ENCODE measurements around the gene FIGNL2. TPM values are rescaled to one million over a fixed set of nuclear protein-coding genes. Genes with fewer than 3 reads are reported as not detected.

FIGNL2 gene
- polyA plus RNA-seq, 2 of the 4 experiments (the other 2 are of a cell fraction): 0.26 to 0.46 TPM

DNA sequence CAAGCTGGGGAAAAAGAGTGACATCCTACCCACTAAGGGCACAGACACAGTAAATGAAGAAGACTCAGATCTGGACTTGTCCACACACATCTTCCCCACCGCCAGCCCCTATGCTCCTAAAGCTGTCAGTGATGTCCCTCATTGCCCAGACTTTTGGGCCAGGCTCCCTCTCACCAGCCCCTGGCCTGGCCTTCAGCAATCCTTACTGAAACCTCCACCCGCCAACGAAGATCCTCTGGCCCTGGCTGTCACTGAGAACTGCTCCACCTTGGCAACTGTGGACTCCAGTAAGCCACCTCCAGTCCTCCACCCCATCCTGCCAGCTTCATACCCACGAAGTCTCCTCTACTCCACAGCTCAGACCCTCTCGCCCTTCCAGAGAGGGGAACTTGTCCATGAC is 23.3 kb downstream of the FIGNL2 start:
- FAIRE-seq: no peak
- CTCF ChIA-PET: interaction anchor here (0.5 to 5.0 kb wide), 16 partner anchors 7 to 1323 kb away, joined by 3 to 92 read pairs (median 6); no protein-coding TSS in a partner anchor
- no peak for TF ChIP-seq CHD4 (IDR thresholded peaks at IDR 0.05; ENCODE audit: borderline replicate concordance)
- no peak for TF ChIP-seq POLR2A (IDR thresholded peaks at IDR 0.05; ENCODE audit: low read length)

GRCh38 chr12:51823875-51824565 is 24.5 kb downstream of the FIGNL2 start:
- ATAC-seq (peak; percentile 30 to 67; a peak in 3 of 6 replicates), FAIRE-seq (peak; percentile 98), DNase-seq (ENCODE audit: low read depth in 1 of 2, low spot score in 1 of 2) (peak; percentile 70 to 85)
- no peaks in the 10 kb centered on the region for H3K9me3 ChIP-seq
- no peak overlapping the region for H3K4me2 ChIP-seq
- TF ChIP-seq CEBPB (IDR thresholded peaks at IDR 0.05) (no peak), ESRRA (IDR thresholded peaks at IDR 0.05; ENCODE audit: borderline replicate concordance, low read length) (no peak), JUN (IDR thresholded peaks at IDR 0.05) (no peak), KDM5A (IDR thresholded peaks at IDR 0.05) (no peak), SMC3 (IDR thresholded peaks at IDR 0.05) (peak; percentile 56), HOXB5 (CRISPR knock-in tag; IDR thresholded peaks at IDR 0.05) (no peak), USF2 (IDR thresholded peaks at IDR 0.05) (no peak), FOSB (CRISPR knock-in tag; IDR thresholded peaks at IDR 0.05) (no peak), CHD2 (IDR thresholded peaks at IDR 0.05; ENCODE audit: low read length, partially characterized antibody) (no peak), ZFP36 (IDR thresholded peaks at IDR 0.05; ENCODE audit: borderline replicate concordance, partially characterized antibody) (no peak), GATA3 (IDR thresholded peaks at IDR 0.05; ENCODE audit: borderline replicate concordance) (no peak), ATOH8 (CRISPR knock-in tag; IDR thresholded peaks at IDR 0.05; ENCODE audit: low read depth) (no peak), RAD21 (conservative IDR thresholded peaks at IDR 0.05 in 1 of 2, IDR thresholded peaks at IDR 0.05 in 1 of 2) (peak; percentile 71 to 85), RARB (CRISPR knock-in tag; IDR thresholded peaks at IDR 0.05) (no peak)
- TF ChIP-seq, protein P1, sequence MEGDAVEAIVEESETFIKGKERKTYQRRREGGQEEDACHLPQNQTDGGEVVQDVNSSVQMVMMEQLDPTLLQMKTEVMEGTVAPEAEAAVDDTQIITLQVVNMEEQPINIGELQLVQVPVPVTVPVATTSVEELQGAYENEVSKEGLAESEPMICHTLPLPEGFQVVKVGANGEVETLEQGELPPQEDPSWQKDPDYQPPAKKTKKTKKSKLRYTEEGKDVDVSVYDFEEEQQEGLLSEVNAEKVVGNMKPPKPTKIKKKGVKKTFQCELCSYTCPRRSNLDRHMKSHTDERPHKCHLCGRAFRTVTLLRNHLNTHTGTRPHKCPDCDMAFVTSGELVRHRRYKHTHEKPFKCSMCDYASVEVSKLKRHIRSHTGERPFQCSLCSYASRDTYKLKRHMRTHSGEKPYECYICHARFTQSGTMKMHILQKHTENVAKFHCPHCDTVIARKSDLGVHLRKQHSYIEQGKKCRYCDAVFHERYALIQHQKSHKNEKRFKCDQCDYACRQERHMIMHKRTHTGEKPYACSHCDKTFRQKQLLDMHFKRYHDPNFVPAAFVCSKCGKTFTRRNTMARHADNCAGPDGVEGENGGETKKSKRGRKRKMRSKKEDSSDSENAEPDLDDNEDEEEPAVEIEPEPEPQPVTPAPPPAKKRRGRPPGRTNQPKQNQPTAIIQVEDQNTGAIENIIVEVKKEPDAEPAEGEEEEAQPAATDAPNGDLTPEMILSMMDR (IDR thresholded peaks at IDR 0.05): peak; percentile 73
- H3K27ac ChIP-seq: no peak overlapping the region
- 4% methylated on average over 6 of the region's 6 CpGs for WGBS (ENCODE audit: missing lambda C conversion rate)
- ChIA-PET CTCF (interaction anchor here (0.6 to 5.0 kb wide), 54 partner anchors 8 to 472 kb away, joined by 3 to 92 read pairs (median 4); partner anchors contain the start of gene SLC4A8), POLR2A (interaction anchor here (0.9 to 2.4 kb wide), 5 partner anchors 10 to 606 kb away, joined by 3 to 11 read pairs (median 5); partner anchors contain the start of gene POU6F1)
- H3K4me1 ChIP-seq: peaks cover 24% of the 10 kb centered on the region
- no peak overlapping the region for H3K4me3 ChIP-seq

More for the DNA sequence above, 23.3 kb downstream of the FIGNL2 start:
- WGBS (ENCODE audit: missing lambda C conversion rate): 67% methylated on average over 5 of the region's 5 CpGs
- POLR2A ChIA-PET: interaction anchor here (0.9 kb wide), 1 partner anchor 12 kb away, joined by 3 read pairs; no protein-coding TSS in a partner anchor
- no peaks in the 10 kb centered on the region for H3K9me3 ChIP-seq
- no peak overlapping the region for H3K4me3 ChIP-seq
- ATAC-seq: no peak
- H3K27ac ChIP-seq: no peak overlapping the region
- H3K4me1 ChIP-seq: peaks cover 14% of the 10 kb centered on the region
- H3K4me2 ChIP-seq: no peak overlapping the region
- no peak for DNase-seq (ENCODE audit: low read depth in 1 of 2, low spot score in 1 of 2)

- CTCF ChIA-PET: interaction anchor here (1.2 to 5.0 kb wide), 20 partner anchors 9 to 408 kb away, joined by 3 to 92 read pairs (median 6); partner anchors contain the start of gene SLC4A8
- TF ChIP-seq ESRRA (IDR thresholded peaks at IDR 0.05; ENCODE audit: borderline replicate concordance, low read length): no peak
- no peak for TF ChIP-seq E2F6 (IDR thresholded peaks at IDR 0.05; ENCODE audit: borderline replicate concordance, low read depth)
- no peak for TF ChIP-seq SMC3 (IDR thresholded peaks at IDR 0.05)
- no peak for TF ChIP-seq TP53 (CRISPR knock-in tag; IDR thresholded peaks at IDR 0.05)
- no peak for TF ChIP-seq RAD21 (conservative IDR thresholded peaks at IDR 0.05 in 1 of 2, IDR thresholded peaks at IDR 0.05 in 1 of 2)
These were observed 25.6 kb downstream of the FIGNL2 start for GRCh38 chr12:51822956-51823355.

More at GRCh38 chr12:51822956-51823355, 25.6 kb downstream of the FIGNL2 start:
- no peak overlapping the region; the same call in 2 of the 3 replicates for H3K4me2 ChIP-seq
- 93% methylated on average over 4 of the region's 4 CpGs for WGBS (ENCODE audit: missing lambda C conversion rate)
- H3K4me3 ChIP-seq: no peak overlapping the region
- H3K4me1 ChIP-seq: peaks cover 33% of the 10 kb centered on the region
- POLR2A ChIA-PET: interaction anchor here (1.9 to 2.4 kb wide), 3 partner anchors 9 to 401 kb away, joined by 5 to 11 read pairs (median 8); a partner anchor contains a TSS
- H3K9me3 ChIP-seq: no peaks in the 10 kb centered on the region
- DNase-seq (ENCODE audit: low read depth in 1 of 2, low spot score in 1 of 2) (no peak), ATAC-seq (no peak), FAIRE-seq (no peak)
- no peak overlapping the region for H3K27ac ChIP-seq

All from A549 (cell line).